ENCODE measurements around the gene CXCL12. TPM values are rescaled to one million over a fixed set of nuclear protein-coding genes. Genes with fewer than 3 reads are reported as not detected.

The CXCL12 gene
- polyA plus RNA-seq, 1 donor = 46.6 TPM

GRCh38 chr10:44377651-44378310 is 7.1 kb downstream of the CXCL12 start:
- peaks cover 20% of the 10 kb centered on the region for H3K27me3 ChIP-seq (ENCODE audit: control insufficient read depth, insufficient read depth, low read length)
- WGBS (ENCODE audit: insufficient coverage, low lambda C conversion rate) = 100% methylated on average over 1 of the region's 16 CpGs
- no peak for DNase-seq
- peaks cover 21% of the 10 kb centered on the region for H3K36me3 ChIP-seq (ENCODE audit: control insufficient read depth, insufficient read depth, low read length)
- H3K4me3 ChIP-seq (ENCODE audit: low read length) = no peak overlapping the region
- H3K9me3 ChIP-seq (ENCODE audit: control insufficient read depth, low read depth, low read length) = no peaks in the 10 kb centered on the region
- no peaks in the 10 kb centered on the region for H3K4me1 ChIP-seq (ENCODE audit: control insufficient read depth, insufficient read depth, low read length)
- H3K27ac ChIP-seq (ENCODE audit: low read length) = no peak overlapping the region

- no peak overlapping the region for H3K27ac ChIP-seq (ENCODE audit: low read length)
- H3K9me3 ChIP-seq (ENCODE audit: control insufficient read depth, low read depth, low read length) = no peaks in the 10 kb centered on the region
- no peak overlapping the region for H3K4me3 ChIP-seq (ENCODE audit: low read length)
- H3K27me3 ChIP-seq (ENCODE audit: control insufficient read depth, insufficient read depth, low read length) = peaks cover 9% of the 10 kb centered on the region
- H3K36me3 ChIP-seq (ENCODE audit: control insufficient read depth, insufficient read depth, low read length) = peaks cover 21% of the 10 kb centered on the region
- no peak for DNase-seq
- H3K4me1 ChIP-seq (ENCODE audit: control insufficient read depth, insufficient read depth, low read length) = no peaks in the 10 kb centered on the region
- 90% methylated on average over 2 of the region's 7 CpGs for WGBS (ENCODE audit: insufficient coverage, low lambda C conversion rate)
These were observed 8.3 kb downstream of the CXCL12 start for GRCh38 chr10:44376472-44377099.

GRCh38 chr10:44374155-44374554 is 10.7 kb downstream of the CXCL12 start:
- Histone ChIP-seq H3K4me3 (ENCODE audit: low read length) (no peak overlapping the region), H3K27ac (ENCODE audit: low read length) (no peak overlapping the region), H3K9me3 (ENCODE audit: control insufficient read depth, low read depth, low read length) (no peaks in the 10 kb centered on the region), H3K4me1 (ENCODE audit: control insufficient read depth, insufficient read depth, low read length) (no peaks in the 10 kb centered on the region), H3K27me3 (ENCODE audit: control insufficient read depth, insufficient read depth, low read length) (peaks cover 11% of the 10 kb centered on the region), H3K36me3 (ENCODE audit: control insufficient read depth, insufficient read depth, low read length) (peaks cover 21% of the 10 kb centered on the region)
- WGBS (ENCODE audit: insufficient coverage, low lambda C conversion rate) = no CpG with 5 or more reads among the region's 6 CpGs
- DNase-seq = no peak

- Histone ChIP-seq H3K4me3 (ENCODE audit: low read length) (no peak overlapping the region), H3K36me3 (ENCODE audit: control insufficient read depth, insufficient read depth, low read length) (peaks cover 16% of the 10 kb centered on the region), H3K27me3 (ENCODE audit: control insufficient read depth, insufficient read depth, low read length) (peaks cover 13% of the 10 kb centered on the region), H3K9me3 (ENCODE audit: control insufficient read depth, low read depth, low read length) (no peaks in the 10 kb centered on the region), H3K4me1 (ENCODE audit: control insufficient read depth, insufficient read depth, low read length) (no peaks in the 10 kb centered on the region), H3K27ac (ENCODE audit: low read length) (no peak overlapping the region)
- DNase-seq = no peak
- no CpG with 5 or more reads among the region's 27 CpGs for WGBS (ENCODE audit: insufficient coverage, low lambda C conversion rate)
These were observed 11.4 kb downstream of the CXCL12 start for GRCh38 chr10:44373341-44373995.

- Histone ChIP-seq H3K27me3 (ENCODE audit: control insufficient read depth, insufficient read depth, low read length) (peaks cover 13% of the 10 kb centered on the region), H3K4me3 (ENCODE audit: low read length) (no peak overlapping the region), H3K9me3 (ENCODE audit: control insufficient read depth, low read depth, low read length) (no peaks in the 10 kb centered on the region), H3K36me3 (ENCODE audit: control insufficient read depth, insufficient read depth, low read length) (peaks cover 10% of the 10 kb centered on the region), H3K27ac (ENCODE audit: low read length) (no peak overlapping the region), H3K4me1 (ENCODE audit: control insufficient read depth, insufficient read depth, low read length) (no peaks in the 10 kb centered on the region)
- no peak for DNase-seq
- WGBS (ENCODE audit: insufficient coverage, low lambda C conversion rate) = no CpG with 5 or more reads among the region's 5 CpGs
These were observed 12.7 kb downstream of the CXCL12 start for GRCh38 chr10:44372181-44372580.

GRCh38 chr10:44370731-44371248 is 14.1 kb downstream of the CXCL12 start:
- WGBS (ENCODE audit: insufficient coverage, low lambda C conversion rate) = 46% methylated on average over 4 of the region's 10 CpGs
- no peaks in the 10 kb centered on the region for H3K4me1 ChIP-seq (ENCODE audit: control insufficient read depth, insufficient read depth, low read length)
- H3K9me3 ChIP-seq (ENCODE audit: control insufficient read depth, low read depth, low read length) = no peaks in the 10 kb centered on the region
- no peak for DNase-seq
- no peak overlapping the region for H3K27ac ChIP-seq (ENCODE audit: low read length)
- H3K36me3 ChIP-seq (ENCODE audit: control insufficient read depth, insufficient read depth, low read length) = peaks cover 7% of the 10 kb centered on the region
- no peak overlapping the region for H3K4me3 ChIP-seq (ENCODE audit: low read length)
- H3K27me3 ChIP-seq (ENCODE audit: control insufficient read depth, insufficient read depth, low read length) = peaks cover 13% of the 10 kb centered on the region

- Histone ChIP-seq H3K4me1 (ENCODE audit: control insufficient read depth, insufficient read depth, low read length) (no peaks in the 10 kb centered on the region), H3K36me3 (ENCODE audit: control insufficient read depth, insufficient read depth, low read length) (peaks cover 5% of the 10 kb centered on the region), H3K27me3 (ENCODE audit: control insufficient read depth, insufficient read depth, low read length) (peaks cover 13% of the 10 kb centered on the region), H3K9me3 (ENCODE audit: control insufficient read depth, low read depth, low read length) (no peaks in the 10 kb centered on the region), H3K4me3 (ENCODE audit: low read length) (no peak overlapping the region), H3K27ac (ENCODE audit: low read length) (no peak overlapping the region)
- WGBS (ENCODE audit: insufficient coverage, low lambda C conversion rate) = 83% methylated on average over 1 of the region's 1 CpG
- no peak for DNase-seq
These were observed 15.0 kb downstream of the CXCL12 start for GRCh38 chr10:44369854-44370253.

- no peaks in the 10 kb centered on the region for H3K4me1 ChIP-seq (ENCODE audit: control insufficient read depth, insufficient read depth, low read length)
- H3K27ac ChIP-seq (ENCODE audit: low read length) = no peak overlapping the region
- H3K36me3 ChIP-seq (ENCODE audit: control insufficient read depth, insufficient read depth, low read length) = peaks cover 3% of the 10 kb centered on the region
- no peak for DNase-seq
- H3K27me3 ChIP-seq (ENCODE audit: control insufficient read depth, insufficient read depth, low read length) = peaks cover 13% of the 10 kb centered on the region
- no CpG with 5 or more reads among the region's 6 CpGs for WGBS (ENCODE audit: insufficient coverage, low lambda C conversion rate)
- no peak overlapping the region for H3K4me3 ChIP-seq (ENCODE audit: low read length)
- H3K9me3 ChIP-seq (ENCODE audit: control insufficient read depth, low read depth, low read length) = no peaks in the 10 kb centered on the region
These were observed 15.6 kb downstream of the CXCL12 start for GRCh38 chr10:44369296-44369695.

- H3K9me3 ChIP-seq (ENCODE audit: control insufficient read depth, low read depth, low read length) = no peaks in the 10 kb centered on the region
- DNase-seq = no peak
- H3K36me3 ChIP-seq (ENCODE audit: control insufficient read depth, insufficient read depth, low read length) = peaks cover 3% of the 10 kb centered on the region
- H3K27me3 ChIP-seq (ENCODE audit: control insufficient read depth, insufficient read depth, low read length) = peaks cover 13% of the 10 kb centered on the region
- H3K4me1 ChIP-seq (ENCODE audit: control insufficient read depth, insufficient read depth, low read length) = no peaks in the 10 kb centered on the region
- no CpG with 5 or more reads among the region's 7 CpGs for WGBS (ENCODE audit: insufficient coverage, low lambda C conversion rate)
- H3K27ac ChIP-seq (ENCODE audit: low read length) = no peak overlapping the region
- H3K4me3 ChIP-seq (ENCODE audit: low read length) = no peak overlapping the region
These were observed 16.3 kb downstream of the CXCL12 start for GRCh38 chr10:44368637-44369036.

- no peaks in the 10 kb centered on the region for H3K36me3 ChIP-seq (ENCODE audit: control insufficient read depth, insufficient read depth, low read length)
- WGBS (ENCODE audit: insufficient coverage, low lambda C conversion rate) = no CpG with 5 or more reads among the region's 6 CpGs
- H3K9me3 ChIP-seq (ENCODE audit: control insufficient read depth, low read depth, low read length) = no peaks in the 10 kb centered on the region
- DNase-seq = no peak
- H3K27me3 ChIP-seq (ENCODE audit: control insufficient read depth, insufficient read depth, low read length) = peaks cover 13% of the 10 kb centered on the region
- no peaks in the 10 kb centered on the region for H3K4me1 ChIP-seq (ENCODE audit: control insufficient read depth, insufficient read depth, low read length)
- H3K27ac ChIP-seq (ENCODE audit: low read length) = no peak overlapping the region
- no peak overlapping the region for H3K4me3 ChIP-seq (ENCODE audit: low read length)
These were observed 17.8 kb downstream of the CXCL12 start for GRCh38 chr10:44366941-44367630.
